GM18909 (cell line): ENCODE results near the gene CERK.

Experiments used
- ATAC-seq: cut with Tn5 transposase; IDR thresholded peaks from one replicate; pipeline ENCODE4 v1.9.1; 2021; ENCODE audit warnings: mild to moderate bottlenecking; ENCODE audit not compliant: unreplicated experiment, poor library complexity

CERK gene

GRCh38 chr22:46766611-46767010, 28.6 kb upstream of the CERK start:
- no peak for ATAC-seq

- ATAC-seq = no peak
These were observed 26.9 kb upstream of the CERK start for GRCh38 chr22:46764779-46765485.

- no peak for ATAC-seq
These were observed 26.2 kb upstream of the CERK start for GRCh38 chr22:46764140-46764680.

DNA sequence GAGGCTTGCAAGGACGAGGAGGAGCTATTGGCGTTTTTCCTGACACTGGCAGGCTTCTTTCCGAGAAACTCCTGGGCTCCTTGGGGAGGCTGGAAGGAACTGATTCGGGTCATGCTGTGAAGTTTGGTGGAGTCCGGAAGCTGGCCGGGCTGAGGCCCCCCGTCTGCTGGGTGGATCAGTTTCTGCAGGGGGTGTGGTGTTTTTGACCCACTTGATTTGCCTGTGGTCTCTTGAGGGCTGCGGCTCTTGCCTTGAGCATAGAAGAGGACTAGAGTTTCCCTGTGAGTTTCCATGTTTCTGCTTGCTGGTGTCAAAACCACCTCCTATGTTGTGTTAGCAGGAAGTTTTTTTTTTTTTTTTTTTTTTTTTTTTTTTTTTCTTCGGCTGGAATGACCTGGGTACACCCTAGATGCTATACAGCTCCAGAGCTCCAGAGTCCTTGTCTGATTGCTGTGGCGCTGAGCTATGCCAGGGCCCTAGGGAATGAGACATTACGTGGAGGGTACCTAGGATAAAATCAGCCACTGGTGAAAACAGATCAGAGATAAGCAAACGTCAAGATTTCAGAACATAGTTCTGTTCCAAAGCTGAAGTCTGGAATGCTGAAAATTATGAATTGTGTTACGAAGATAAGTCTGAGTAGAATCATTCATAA, 25.1 kb upstream of the CERK start:
- ATAC-seq = peak; percentile 54

GRCh38 chr22:46762238-46763050, 24.4 kb upstream of the CERK start, which contains the start of gene TBC1D22A:
TSS of gene TBC1D22A (plus strand) at chr22:46762650. CDS start at chr22:46762787, 137 bp downstream.
- peak; percentile 72 for ATAC-seq

DNA sequence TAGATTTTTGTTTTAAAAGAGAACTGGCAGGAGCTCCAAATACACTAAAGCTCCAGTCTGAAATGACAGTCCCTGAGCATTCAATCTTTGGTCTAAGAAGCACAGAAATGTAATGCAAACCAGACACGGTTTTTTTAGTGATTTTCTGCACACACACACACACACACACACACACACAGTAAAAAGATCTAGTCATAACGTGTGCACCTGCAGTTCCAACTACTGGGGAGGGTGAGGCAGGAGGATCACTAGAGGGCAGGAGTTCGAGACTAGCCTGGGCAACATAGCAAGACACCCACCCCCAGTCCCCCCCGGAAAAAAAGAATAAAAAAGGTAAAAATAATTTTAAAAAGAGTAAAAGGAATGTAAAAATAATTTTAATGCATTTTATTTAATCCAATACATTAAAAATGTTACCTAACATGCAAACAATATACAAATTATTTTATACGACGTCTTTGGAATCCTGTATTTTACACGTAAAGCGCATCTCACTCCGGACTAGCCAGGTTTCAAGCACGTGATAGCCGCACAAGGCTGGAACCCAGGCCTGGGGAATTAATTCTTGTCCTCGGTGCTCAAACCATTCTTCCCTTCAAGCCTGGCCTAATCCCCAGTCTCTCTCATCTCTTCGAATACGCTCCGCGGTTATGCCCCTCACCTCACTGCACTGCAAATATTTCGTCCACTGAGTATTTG, 23.6 kb upstream of the CERK start:
- ATAC-seq = no peak

DNA sequence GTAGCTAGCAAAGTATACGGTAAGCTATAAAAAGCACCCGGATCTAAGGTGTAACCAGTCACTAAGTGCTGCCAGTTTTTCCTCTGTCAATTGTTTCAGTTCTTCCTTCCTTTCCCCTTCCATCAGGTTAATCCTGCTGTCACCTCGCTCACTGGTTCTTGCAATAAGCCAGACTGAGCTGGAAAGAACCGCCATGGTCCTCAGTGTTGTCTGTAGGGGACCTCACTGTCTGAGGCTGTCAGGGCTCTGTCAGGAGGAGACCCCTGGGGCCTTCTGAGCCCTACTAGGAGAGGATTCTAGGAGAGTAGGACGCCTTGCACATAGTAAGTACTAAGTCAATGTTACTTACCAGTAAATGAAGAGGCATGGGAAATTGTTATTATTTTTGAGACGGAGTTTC, 23.0 kb upstream of the CERK start:
- ATAC-seq = no peak

DNA sequence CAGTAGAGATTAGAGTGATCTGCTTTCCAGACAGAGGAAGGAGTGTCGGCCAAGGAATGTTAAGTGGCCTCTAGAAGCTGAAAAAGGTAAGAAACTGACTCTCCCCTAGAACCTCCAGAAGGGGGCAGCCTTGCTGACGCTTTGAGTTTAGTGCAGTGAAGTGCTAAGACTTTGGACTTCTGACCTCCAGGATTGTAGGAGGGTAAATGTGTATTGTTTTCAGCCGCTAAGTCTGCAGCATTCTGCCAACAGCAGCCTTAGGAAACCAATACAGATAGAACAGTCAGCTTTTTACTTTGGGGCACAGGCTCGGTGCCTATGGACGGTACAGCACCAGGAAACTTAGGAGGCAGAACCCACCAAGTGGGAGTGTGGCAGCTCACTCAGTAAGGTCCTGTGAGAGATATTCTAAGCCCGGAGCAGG, 20.8 kb upstream of the CERK start:
- ATAC-seq = no peak

DNA sequence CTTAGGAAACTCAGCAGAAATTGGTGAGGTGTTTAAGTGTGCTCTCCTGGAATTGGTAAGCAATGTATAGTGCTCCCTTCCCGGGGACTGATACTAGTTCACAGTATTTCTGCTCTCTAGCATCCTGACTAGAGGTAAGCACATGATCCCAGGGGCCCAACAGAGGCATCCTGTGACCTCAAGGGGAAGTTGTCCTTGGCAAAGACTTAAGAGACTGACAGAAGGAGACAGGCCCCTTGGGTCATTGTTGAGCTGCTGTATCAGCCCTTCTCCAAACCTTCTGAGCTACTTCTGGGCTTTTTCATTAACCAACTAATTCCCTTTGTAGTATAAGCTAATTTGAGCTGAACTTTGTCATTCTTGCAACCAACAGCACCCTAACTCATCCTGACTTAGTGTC, 20.1 kb upstream of the CERK start:
- ATAC-seq = no peak

GRCh38 chr22:46757104-46757503, 19.1 kb upstream of the CERK start:
- no peak for ATAC-seq

- ATAC-seq = no peak
These were observed 18.0 kb upstream of the CERK start for GRCh38 chr22:46756097-46756496.

DNA sequence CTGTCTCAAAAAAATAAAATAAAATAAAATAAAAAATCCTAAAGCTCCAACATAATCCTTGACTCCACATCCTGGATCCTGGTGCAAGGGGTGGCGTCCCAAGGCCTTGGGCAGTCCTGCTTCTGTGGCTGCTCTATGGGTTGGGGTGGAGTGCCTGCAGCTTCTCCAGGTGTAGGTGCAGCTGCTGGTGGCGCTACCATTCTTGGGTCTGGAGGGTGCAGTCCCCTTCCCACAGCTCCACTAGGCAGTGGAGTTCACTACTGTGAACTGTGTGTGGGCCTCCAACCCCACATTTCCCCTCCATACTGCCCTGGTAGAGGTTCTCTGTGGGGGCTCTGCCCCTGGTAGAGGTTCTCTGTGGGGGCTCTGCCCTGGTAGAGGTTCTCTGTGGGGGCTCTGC, 17.5 kb upstream of the CERK start:
- ATAC-seq = no peak

GRCh38 chr22:46754826-46755225, 16.8 kb upstream of the CERK start:
- no peak for ATAC-seq

DNA sequence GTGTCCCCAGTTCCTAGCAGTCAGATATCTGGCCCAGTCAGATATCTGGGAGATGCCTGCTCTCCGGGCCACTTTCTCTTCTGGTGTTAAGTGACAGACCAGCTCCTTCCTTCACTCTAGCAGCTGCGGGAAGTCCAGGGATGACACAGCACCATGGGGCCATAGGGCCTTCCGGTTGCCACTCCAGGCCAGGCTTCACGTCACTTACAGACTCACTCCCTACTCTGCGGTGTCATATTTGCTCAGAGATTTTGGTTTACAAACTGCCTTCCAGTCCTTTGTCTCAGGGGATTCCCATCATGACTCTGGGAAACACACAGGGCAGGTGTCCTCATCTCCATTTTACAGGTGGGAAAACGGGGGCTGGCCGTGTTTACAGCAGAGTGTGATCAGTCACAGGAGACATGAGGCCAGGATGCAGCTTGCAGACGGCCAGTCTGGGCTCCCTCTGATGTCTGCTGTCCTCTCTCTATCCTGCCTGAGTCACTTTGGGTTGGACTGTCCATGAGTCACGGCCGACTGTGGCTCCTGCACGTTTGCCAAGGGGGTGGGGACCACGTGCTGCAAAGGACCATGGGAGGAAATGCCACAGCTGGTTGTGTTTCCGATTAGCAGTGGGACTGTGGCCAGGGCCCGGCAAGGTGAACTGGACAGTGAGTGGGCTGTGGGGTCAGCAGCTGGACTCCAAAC, 16.2 kb upstream of the CERK start:
- no peak for ATAC-seq

DNA sequence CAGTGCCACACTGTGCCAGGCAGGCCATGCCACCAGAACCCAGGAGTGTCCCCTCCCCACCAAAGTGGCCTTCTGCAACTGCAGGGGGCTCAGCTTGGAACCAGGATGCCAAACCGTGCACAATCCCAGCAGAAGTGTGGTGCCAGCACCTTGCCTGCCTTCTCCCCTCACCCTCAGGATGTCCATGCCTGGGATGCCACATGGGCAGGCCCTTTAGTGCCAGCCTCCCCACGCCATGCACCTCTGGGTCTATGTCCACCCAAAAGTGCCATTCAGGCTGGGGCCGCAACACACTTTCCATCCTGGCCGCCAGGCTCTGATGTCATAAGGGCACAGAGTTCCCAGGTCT, 15.7 kb upstream of the CERK start:
- no peak for ATAC-seq

DNA sequence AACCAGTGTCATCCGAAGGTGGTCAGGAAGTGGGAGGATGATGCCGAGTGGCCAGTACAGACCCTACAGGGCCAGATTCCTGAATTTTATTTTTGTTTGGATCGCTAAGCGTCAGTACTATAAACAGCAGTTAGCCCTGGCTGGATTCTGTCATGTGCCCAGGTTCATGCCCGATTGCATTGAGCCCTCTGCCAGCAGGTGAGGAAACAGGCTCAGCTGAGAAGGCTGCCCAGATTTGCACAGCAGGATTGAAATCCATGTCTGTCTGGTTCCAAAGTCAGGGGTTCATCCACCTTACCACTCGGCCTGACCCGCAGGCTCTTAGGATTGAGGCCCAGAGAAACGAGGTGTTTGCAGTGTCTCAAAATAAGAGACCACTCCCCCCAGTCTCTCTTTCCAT, 15.3 kb upstream of the CERK start:
- ATAC-seq = no peak

DNA sequence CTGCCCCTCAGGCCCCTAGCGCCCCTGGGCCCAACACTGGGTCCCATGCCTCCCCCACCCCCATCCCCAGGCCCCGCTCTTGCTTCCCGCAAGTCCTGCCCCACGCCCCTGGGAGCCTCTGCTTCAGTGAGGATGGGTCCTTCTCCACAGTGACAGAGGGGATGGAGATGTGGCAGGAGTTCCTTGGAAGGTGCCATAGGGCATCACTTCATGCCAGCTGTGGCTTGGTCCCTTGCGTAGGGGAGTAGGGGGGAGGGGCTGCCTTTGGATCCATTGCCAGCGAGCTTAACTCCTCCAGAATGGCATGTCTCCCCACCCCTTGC, 14.9 kb upstream of the CERK start:
- ATAC-seq = no peak

- no peak for ATAC-seq
These were observed 14.4 kb upstream of the CERK start for GRCh38 chr22:46752286-46752987.

DNA sequence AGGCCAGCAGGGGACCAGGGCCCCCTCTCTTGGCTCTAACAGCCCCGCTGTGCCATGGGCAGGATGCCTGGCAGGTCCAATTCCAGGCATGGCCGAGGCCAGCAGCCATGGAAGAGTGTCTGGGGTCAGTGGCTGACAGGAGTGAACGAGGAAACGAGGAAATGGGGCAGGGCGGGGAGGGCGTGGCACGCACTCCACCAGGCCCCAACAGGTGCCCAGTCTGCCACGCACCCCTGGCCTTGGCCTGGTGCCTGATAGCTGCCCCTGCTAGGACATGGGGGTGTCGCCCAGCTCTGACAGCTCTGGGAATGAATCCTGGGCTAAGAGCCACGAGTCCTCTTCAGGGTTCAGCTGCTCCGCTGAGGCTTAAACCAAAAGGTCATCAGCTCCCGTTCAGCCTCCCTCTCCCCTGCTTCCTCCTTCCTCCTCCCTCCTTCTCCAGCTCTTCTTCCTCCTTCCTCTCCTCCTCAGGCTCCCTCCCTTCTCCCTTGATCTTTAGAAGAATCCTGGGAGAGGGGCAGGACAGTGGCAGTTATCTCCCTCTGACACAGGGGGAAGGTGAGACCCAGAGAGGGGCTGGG, 12.9 kb upstream of the CERK start:
- ATAC-seq = no peak
